Measurements from ENCODE around the gene HDAC10.

Gene HDAC10

GRCh38 chr22:50289151-50289941 lies 38.3 kb upstream of the HDAC10 start:
- no peak overlapping the region for H3K4me3 ChIP-seq (ENCODE audit: low read depth, low read length)
- H3K9me3 ChIP-seq (ENCODE audit: control insufficient read depth, low read length), result no peaks in the 10 kb centered on the region
- no peak for TF ChIP-seq CTCF (IDR thresholded peaks at IDR 0.05)
- no peak overlapping the region for H3K4me2 ChIP-seq (ENCODE audit: low read length)
- no peak overlapping the region for H2AFZ ChIP-seq
- no peak overlapping the region for H3K27ac ChIP-seq
- no peak overlapping the region for H3K9ac ChIP-seq
- no peaks in the 10 kb centered on the region for H3K27me3 ChIP-seq (ENCODE audit: control insufficient read depth, insufficient read depth, low read length)
- peaks cover 13% of the 10 kb centered on the region for H3K4me1 ChIP-seq
- H3K36me3 ChIP-seq (ENCODE audit: control insufficient read depth, insufficient read depth, low read length), result no peaks in the 10 kb centered on the region
- peaks cover 31% of the 10 kb centered on the region for H3K79me2 ChIP-seq

- no peak overlapping the region for H3K9ac ChIP-seq
- H3K27me3 ChIP-seq (ENCODE audit: control insufficient read depth, insufficient read depth, low read length), result no peaks in the 10 kb centered on the region
- H3K4me1 ChIP-seq, result peaks cover 9% of the 10 kb centered on the region
- H3K4me2 ChIP-seq (ENCODE audit: low read length), result no peak overlapping the region
- H3K79me2 ChIP-seq, result peaks cover 30% of the 10 kb centered on the region
- H3K4me3 ChIP-seq (ENCODE audit: low read depth, low read length), result no peak overlapping the region
- H3K9me3 ChIP-seq (ENCODE audit: control insufficient read depth, low read length), result no peaks in the 10 kb centered on the region
- no peak for TF ChIP-seq CTCF (IDR thresholded peaks at IDR 0.05)
- no peaks in the 10 kb centered on the region for H3K36me3 ChIP-seq (ENCODE audit: control insufficient read depth, insufficient read depth, low read length)
- H3K27ac ChIP-seq, result no peak overlapping the region
- H2AFZ ChIP-seq, result no peak overlapping the region
These were observed 36.7 kb upstream of the HDAC10 start for GRCh38 chr22:50287731-50288130.

- peak overlapping the region; percentile 57 for H3K27ac ChIP-seq
- peak overlapping the region; percentile 50 for H3K4me2 ChIP-seq (ENCODE audit: low read length)
- no peaks in the 10 kb centered on the region for H3K27me3 ChIP-seq (ENCODE audit: control insufficient read depth, insufficient read depth, low read length)
- H3K4me3 ChIP-seq (ENCODE audit: low read depth, low read length), result no peak overlapping the region
- H3K9me3 ChIP-seq (ENCODE audit: control insufficient read depth, low read length), result no peaks in the 10 kb centered on the region
- H3K79me2 ChIP-seq, result peaks cover 27% of the 10 kb centered on the region
- no peak overlapping the region for H2AFZ ChIP-seq
- H3K36me3 ChIP-seq (ENCODE audit: control insufficient read depth, insufficient read depth, low read length), result no peaks in the 10 kb centered on the region
- no peak overlapping the region for H3K9ac ChIP-seq
- H3K4me1 ChIP-seq, result peaks cover 9% of the 10 kb centered on the region
- TF ChIP-seq CTCF (IDR thresholded peaks at IDR 0.05), result no peak
These were observed 35.7 kb upstream of the HDAC10 start for GRCh38 chr22:50286701-50287318.

- Histone ChIP-seq H2AFZ (no peak overlapping the region), H3K27me3 (ENCODE audit: control insufficient read depth, insufficient read depth, low read length) (no peaks in the 10 kb centered on the region), H3K9ac (no peak overlapping the region), H3K4me3 (ENCODE audit: low read depth, low read length) (no peak overlapping the region), H3K4me1 (peaks cover 9% of the 10 kb centered on the region), H3K79me2 (peaks cover 22% of the 10 kb centered on the region), H3K36me3 (ENCODE audit: control insufficient read depth, insufficient read depth, low read length) (no peaks in the 10 kb centered on the region), H3K9me3 (ENCODE audit: control insufficient read depth, low read length) (no peaks in the 10 kb centered on the region), H3K4me2 (ENCODE audit: low read length) (peak overlapping the region; percentile 50), H3K27ac (peak overlapping the region; percentile 57)
- TF ChIP-seq CTCF (IDR thresholded peaks at IDR 0.05), result no peak
These were observed 35.2 kb upstream of the HDAC10 start for GRCh38 chr22:50286275-50286674.
